ENCODE results near the gene ALDH3B1.
A peak's percentile ranks its signal among the peaks of the same experiment; 100 is the strongest.

ALDH3B1 gene

DNA sequence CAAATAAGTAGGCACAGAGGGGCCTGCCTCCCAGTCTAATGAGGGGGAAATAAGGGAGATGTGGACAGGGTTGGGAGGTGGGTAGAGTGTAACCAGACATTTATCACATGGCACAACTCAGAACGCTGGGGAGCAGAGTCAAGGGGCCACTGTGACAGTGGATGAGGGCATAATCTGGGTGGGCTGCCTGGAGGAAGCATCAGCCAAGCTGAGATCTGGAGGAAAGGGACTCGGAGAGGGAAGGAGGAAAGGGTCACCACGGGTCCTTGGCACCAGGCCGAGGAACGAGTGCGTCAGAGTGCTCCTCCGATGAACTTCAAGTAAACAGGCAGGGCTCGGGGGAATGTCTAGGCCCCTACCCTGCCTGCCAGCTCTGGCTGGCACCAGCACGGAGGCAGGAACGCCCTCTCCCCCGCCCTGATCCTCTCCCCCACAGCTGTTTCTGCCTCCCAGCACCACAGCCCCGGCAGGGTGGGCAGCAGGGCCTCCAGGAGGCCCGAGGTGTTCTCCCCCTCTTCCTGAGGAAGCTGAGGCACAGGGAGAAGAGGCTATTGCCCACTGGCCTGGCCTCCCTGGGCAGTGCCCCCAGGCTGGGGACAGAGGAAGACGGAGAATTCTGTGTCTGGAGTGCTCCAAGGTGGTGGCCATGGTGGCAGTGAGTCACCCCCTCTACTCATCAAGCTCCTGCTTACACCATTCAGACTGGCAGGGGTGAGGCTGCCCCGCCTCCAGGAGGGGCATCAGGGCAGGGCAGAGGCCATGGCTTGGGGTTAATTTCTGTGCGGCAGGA lies 4.2 kb downstream of the ALDH3B1 start:
- DNase-seq = no peak

DNA sequence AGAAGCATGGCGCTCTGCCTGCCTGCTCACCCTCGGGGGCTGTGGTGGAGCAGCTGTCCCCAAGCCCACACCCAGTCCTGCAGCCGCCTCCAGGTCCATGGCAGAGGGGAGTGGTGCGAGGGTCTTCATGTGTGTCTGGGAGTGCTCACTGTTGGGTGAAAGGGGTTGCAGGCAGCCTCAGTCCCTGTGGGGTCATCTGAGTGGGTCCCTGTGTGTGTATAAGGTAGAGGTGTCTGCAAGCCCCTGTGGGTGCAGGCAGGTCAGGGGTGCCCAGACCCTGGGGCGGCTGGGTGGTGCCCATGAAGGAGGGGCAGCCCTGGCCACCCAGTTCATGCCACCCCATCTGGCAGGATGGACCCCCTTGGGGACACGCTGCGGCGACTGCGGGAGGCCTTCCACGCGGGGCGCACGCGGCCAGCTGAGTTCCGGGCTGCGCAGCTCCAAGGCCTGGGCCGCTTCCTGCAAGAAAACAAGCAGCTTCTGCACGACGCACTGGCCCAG lies 4.9 kb downstream of the ALDH3B1 start:
- no peak for DNase-seq

DNA sequence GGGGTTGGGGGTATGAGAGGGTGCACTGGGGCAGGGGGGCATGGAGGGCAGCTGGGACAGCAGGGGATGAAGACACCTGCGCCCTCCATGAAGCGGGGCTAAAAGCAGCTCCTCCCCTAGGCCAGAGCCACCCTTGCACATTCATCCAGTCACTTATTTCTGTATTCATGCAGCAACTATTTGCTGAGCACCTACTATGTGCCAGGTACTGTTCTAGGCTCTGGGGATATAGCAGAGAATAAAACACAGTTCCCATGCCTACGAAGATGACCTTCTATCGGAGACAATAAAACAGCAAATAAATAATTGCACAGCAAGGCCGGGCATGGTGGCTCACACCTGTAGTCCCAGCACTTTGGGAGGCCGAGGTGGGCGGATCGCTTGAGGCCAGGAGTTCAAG lies 5.3 kb downstream of the ALDH3B1 start:
- DNase-seq = no peak

DNA sequence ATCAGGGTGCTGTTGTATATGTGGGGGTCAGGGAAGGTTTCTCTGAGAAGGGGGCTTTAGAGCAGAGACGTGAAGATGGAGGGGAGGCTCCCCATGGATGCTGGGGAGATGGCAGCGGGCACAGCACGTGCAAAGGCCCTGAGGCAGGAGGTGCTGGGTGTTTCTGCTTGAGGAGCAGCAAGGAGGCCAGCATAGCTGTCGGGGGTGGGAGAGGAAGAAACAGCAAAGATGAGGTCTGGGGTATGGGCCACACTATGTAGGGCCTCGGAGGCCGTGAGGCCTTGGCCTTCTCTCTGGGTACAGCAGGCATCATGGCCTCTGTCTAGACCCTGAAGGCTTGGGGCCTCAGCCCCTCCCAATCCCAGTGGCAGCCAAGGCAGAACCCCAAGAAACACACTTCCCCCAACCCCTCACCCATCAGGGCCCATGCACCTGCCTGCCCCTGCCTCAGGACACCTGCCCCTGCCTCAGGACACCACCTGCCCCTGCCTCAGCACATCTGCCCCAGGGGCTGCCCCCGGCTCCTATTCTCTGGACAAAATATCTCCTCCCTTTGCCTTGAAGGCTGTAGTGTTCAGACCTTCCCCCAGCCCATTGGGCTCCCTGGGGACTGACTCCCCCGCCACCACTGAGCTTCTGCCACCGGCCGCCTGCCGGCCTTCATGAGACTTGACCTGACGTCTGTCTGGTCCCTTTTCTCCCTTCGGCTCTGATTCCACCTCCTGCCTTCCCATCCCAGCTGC lies 6.2 kb downstream of the ALDH3B1 start:
- DNase-seq = no peak

DNA sequence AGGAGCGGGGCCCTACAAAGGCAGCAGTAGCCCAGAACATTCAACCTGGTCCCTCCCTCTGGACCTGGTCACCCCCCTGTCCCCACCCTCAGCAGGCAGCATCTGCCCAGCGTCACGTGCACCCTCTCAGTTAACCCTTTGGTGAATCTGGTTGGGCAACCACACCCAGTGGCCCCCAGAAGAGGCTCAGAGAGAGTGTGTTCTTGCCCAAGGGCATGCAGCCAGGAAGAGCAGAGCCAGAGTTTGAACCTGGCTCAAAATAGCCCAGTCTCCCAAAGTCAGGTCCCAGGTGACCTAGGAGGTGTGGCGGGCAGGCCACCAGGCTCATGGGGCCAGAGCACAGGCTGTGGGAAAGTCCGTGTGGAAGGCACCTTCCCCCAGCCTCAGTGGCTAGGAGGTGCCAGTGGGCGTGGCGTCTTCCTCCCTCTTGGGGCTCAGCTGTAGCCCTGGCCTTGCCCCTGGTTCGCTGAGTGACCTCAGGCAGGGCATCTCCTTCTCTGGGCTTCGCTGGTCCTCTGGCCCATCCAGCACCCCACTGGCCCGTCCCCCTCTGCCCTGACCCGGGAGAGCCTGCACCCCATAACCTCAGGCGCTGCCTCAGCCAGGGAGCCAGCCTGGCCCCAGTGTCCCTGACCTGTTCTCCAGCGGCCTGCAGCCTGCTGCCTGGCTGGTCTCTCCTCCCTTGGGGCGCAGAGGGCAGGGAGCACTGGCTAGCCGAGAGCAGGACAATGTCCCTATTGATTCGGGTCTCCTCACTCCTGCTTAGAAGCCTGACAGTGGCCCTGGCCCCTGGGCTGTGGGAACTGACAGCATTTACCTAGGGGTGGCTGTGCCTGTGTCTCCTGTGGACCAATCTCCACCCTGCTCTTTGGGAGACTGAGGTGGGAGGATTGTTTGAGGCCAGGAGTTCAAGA lies 7.0 kb downstream of the ALDH3B1 start:
- no peak for DNase-seq

DNA sequence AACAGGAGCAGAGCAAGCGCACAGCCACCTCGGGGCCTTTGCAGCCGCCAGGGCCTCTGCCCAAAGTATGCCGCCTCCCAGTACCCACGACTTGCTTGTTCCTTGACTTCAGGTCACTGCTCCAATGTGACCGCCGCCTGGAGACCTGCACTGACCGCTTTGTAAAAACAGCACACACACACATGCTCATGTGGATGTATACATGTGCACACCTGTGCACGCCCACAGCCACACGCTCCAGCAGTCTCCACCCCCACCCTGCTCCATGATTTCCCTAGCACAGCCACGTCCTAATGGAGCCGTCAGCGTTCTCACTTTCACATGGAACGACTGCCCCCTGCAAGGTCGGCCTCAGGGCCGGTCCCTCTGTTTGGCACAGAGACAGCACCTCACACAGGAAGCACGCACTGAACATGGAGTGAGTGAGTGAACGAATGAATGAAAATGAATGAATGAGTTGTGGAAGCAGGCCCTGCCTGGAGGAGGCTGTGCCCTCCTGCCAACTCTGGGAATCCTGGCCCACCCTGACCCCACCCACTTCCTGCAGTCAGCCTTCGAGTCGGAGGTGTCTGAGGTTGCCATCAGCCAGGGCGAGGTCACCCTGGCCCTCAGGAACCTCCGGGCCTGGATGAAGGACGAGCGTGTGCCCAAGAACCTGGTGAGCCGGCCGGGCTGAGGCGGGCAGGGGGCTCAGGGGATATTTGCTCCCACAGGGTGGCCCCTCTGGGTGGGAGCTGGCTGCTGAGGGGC lies 8.0 kb downstream of the ALDH3B1 start:
- no peak for DNase-seq

DNA sequence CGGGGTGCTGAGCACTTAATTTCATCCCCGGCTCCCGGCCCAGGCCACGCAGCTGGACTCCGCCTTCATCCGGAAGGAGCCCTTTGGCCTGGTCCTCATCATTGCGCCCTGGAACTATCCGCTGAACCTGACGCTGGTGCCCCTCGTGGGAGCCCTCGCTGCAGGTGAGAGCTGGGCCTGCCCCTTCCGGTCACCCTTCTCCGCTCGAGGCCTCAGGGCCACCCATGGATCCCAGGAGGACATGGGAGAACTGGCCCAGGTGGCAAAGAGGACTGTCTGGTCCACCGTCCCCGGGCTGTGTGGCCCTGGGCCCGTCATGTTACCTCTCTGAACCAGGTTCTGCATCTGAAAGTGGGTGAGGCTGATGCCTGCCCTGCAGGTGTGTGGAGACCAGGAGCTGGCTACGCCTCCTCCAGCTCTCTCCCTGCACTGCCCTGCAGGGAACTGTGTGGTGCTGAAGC lies 8.6 kb downstream of the ALDH3B1 start:
- DNase-seq = no peak

DNA sequence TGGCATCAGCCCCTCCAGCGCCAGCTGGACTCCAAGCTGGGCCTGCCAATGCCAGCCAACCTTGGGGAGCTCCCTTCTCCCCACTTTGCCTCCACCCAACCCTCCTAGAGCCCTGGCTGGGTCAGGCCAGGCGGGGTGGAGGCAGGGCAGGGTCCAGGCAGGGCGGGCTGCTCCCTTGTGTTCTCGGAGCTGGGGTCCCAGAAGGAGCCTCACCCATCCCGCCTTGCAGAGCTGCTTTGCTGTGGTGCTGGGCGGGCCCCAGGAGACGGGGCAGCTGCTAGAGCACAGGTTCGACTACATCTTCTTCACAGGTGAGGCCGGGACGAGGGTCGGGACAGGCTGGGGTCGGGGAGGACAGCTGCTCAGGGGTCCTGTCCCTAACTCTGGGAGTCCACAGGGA lies 9.4 kb downstream of the ALDH3B1 start:
- DNase-seq = no peak

DNA sequence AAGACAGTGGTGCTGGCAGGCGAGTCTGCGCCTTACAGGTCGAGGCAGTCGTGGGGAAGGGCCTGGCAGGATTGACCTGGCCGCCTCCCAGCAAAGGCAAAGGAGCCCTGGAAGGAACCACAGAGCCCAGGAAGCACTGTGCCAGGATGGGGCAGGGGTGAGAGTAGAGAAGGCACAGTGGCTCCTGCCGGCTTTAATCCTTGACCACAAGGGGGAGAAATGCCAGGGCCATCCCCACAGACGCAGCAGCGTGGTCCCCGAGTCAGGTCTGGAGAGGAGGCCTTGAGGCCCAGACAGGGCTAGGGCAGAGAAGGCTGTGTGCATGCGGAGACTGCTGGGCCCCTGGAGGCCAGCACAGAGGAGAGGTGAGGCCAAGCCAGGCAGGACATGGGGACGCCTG lies 10.4 kb downstream of the ALDH3B1 start:
- no peak for DNase-seq

DNA sequence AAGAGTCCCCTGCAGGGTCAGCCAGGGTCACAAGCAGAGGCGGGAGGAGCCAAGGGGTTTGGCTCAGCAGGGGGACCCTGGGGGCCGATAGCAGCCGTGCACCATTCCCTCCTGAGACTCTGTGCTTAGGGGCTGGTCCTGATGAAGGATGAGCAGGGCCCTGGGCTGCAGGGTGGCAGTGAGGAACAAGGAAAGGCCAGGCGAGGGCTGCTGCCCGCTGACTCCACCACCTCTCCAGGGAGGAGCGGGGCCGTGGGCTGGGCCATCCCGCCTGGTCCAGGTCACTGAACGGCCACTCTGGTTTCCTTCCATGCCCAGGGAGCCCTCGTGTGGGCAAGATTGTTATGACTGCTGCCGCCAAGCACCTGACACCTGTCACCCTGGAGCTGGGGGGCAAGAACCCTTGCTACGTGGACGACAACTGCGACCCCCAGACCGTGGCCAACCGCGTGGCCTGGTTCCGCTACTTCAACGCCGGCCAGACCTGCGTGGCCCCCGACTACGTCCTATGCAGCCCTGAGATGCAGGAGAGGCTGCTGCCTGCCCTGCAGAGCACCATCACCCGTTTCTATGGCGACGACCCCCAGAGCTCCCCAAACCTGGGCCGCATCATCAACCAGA lies 11.2 kb downstream of the ALDH3B1 start:
- DNase-seq = no peak

DNA sequence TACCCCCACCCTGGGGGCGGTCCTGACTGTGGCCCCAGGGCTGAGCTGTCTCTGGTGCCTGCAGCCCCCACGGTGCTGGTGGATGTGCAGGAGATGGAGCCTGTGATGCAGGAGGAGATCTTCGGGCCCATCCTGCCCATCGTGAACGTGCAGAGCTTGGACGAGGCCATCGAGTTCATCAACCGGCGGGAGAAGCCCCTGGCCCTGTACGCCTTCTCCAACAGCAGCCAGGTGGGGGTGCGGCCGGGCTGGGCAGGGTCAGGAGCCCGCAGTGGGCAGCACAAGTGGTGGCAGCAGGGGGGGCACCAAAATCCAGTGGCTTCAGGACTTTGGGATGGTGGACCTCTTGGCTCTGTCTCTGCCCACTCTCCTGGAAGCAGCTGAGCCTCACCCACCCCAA lies 12.4 kb downstream of the ALDH3B1 start:
- no peak for DNase-seq

DNA sequence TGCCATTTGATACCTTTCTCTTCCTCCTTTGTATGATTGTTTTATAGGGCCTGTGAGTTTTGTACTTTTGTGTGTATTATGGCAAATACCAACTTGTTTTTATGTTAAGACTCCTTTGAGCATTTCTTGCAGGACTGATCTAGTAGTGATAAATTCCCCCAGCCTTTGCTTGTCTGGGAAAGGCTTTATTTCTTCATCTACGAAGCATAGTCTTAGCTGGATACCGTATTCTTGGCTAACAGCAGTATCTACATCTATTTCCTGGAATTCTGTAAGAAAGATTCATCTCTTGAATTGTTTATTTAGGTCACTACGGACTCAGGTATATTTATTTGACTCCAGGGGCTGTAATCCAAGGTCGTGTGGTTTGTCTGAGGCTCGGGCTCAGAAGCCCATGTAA lies 14.4 kb downstream of the ALDH3B1 start:
- no peak for DNase-seq

DNA sequence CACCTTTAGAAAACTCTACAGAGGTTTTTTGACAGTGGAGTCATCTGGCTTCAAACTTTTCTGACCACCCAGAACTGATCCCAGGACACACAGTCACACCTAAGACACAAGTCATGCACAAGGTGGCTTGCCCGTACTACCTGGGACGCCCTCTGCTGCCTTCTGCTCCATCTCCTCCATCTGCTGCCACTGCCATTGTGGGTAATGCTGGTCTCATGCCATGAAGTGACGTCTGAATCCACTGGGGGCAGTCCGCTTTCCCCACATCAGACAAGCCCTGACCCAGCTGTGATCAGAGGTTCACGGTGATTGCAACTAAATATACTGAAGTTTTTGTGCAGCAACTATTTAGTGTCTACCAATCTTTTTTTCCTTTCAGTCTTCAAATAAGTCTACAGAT lies 14.9 kb downstream of the ALDH3B1 start:
- no peak for DNase-seq

DNA sequence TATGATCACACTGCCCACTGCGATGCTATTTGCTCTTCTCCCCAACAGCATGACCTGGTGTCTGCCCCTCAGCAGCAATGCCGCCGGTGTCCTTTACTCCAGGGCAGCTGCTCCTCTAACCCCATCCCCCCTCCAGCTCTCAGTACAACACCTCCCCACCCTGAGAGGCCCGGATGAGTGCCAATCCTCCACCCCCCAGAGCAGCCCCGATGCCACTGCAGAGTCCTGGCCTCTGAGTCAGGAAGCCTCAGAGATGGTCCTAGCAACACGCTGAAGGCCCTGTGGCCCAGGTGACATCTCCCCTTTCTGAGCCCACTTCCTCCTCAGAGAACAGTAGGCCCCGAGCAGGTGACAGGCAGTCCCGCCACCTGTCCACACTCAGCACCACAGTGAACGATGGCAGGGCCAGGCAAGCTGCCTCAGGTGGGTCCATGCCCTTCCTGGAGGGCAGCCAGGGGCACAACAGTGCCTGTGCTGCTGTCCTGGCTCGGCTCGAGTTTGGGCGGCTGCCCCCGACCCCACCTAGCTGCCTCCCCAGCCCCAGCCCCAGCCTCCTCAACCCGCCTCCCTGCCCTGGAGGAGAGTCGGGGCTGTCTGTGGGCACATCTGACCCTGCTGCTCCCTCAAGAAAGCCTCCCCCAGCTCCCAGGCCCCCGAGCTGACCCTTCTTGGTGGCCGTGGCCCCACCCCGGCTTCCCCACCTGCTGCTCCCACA lies 16.4 kb downstream of the ALDH3B1 start:
- DNase-seq = no peak

DNA sequence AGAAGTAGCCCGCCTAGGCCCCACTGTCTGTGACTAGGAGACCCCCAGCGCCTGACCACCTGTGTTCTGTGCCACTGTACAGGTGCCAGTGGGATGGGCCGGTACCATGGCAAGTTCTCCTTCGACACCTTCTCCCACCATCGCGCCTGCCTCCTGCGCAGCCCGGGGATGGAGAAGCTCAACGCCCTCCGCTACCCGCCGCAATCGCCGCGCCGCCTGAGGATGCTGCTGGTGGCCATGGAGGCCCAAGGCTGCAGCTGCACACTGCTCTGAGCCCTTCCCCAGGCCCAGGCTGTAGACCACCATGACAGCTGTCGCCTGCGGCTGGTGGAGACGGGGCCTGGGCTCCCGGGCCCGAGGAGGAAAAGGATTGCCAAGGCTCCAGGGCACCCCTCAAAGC lies 17.5 kb downstream of the ALDH3B1 start:
- no peak for DNase-seq

DNA sequence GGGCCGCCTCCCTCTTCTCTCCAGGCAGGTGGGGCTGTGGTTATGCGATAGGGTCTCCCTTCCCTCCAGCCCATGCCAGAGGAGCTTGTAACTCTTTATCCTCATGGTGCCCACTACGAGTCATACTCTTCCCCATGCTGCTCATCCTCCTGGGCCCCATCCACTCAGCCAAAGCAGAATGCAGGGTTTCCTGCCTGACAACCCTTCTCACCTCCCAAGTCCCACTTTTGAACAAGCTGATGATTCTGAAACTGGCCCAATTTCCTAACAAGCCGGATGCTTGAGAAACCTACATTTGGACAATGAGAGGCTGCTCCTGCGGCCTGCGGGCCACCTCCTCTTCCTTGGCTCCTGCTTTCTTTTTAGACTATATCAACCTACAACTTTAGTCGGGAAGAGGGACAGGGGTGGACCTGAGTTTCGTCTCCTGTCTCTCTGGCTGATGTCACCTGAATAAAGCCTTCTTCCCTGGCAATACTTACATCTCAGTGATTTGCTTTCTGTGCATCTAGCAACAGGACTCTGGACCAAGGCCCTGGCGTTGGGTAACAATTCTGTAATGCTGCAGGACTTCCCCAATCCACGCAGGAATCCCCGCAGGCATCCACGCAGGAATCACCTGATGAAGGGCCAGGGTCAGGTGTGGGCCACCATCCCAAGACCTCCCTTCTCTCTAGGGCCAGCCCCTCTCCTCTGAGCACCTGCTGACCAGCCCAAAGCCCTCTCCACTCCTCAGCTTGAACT lies 18.8 kb downstream of the ALDH3B1 start:
- no peak for DNase-seq

DNA sequence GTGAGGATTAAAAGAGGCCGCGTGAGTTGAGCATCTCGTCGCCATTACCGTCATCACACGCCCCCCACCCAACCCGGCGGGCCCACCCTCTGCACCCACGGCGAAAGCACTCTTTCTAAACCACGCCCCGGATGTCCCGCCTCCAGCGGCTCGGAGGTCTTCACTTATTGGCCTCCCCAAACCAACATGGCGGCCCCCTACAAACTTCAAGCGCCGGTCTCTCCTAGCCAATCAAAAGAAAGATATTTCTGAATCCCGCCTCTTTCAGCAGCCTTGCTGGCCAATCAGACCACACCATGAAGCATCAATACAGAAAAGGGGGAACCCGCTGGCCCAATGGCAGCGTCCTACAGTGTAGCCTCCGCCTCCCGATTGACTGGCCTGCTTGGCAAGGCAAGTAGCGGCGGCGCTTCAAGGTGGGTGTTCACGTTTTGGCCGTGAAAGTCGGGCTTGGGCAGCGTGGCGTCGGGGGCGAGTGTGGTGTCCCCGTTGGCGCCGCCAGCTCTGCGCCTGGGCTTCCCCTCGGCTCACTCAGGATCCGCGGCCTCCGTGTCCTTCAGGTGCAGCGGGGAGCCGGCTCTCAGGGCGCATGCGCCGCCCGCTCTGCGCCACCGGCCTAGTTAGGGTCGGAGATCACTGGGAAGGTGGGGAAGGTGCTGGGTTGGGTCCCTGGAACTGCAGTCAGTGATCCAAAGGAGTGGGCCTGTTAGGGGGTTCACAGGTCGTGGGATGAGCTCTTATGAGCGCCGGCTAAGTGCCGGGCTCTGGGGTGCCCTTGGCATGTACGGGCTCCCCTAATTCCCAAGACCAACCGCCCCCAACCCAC lies 20.4 kb downstream of the ALDH3B1 start, which contains the start of gene NDUFS8:
Gene NDUFS8 (plus strand): TSS at position 364 of the 826 bp plus-strand sequence. CDS start 1,471 bp downstream, outside the sequence.
- peak; percentile 99 for DNase-seq

DNA sequence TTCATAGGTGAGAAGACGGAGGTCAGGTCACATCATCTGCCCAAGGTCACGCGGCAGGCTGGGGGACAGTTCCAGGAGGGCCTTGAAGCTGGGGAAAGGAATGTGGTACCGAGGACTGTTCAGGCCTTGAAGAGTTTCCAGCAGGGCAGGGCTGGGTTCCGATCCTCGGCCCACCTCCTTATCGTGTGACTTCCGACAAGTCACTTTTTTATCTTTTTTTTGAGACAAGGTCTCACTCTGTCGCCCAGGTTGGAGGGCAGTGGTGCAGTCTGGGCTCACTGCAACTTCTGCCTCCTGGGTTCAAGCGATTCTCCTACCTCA lies 21.0 kb downstream of the ALDH3B1 start:
- DNase-seq = no peak

DNA sequence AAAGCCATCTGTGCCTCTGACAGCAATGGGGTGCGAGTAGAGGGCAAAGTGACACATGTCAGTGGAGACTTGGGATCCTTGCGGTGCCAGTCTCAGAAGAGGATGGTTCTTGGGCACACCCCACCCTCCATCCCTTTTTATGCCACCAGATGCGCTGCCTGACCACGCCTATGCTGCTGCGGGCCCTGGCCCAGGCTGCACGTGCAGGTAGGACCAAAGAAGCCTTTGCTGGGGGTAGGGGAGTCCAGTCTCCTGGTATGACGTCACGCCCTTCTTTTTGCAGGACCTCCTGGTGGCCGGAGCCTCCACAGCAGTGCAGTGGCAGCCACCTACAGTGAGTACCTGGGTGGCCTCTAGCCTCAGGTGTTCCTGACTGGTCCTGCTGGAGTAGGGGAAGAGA lies 21.9 kb downstream of the ALDH3B1 start:
- DNase-seq = no peak
